ENCODE measurements around the gene PADI3. TPM values are rescaled to one million over a fixed set of nuclear protein-coding genes. Genes with fewer than 3 reads are reported as not detected.

PADI3 gene
- polyA plus RNA-seq, 3 donors, result 0.01 TPM; not detected in 2

- Mint-ChIP-seq H3K27ac (peak overlapping the region in 1 of 7 donors; percentile 38), H3K9me3 (no peaks in the 10 kb centered on the region), H3K36me3 (no peaks in the 10 kb centered on the region), H3K4me3 (no peak overlapping the region), H3K27me3 (ENCODE audit: low read depth in 3 of 3) (peaks cover 4 to 10% (median 4%) of the 10 kb centered on the region in 3 donors), H3K4me1 (peaks cover 21% of the 10 kb centered on the region)
- no peak overlapping the region for H3K9ac ChIP-seq (ENCODE audit: insufficient read depth, low read length, poor library complexity, severe bottlenecking)
- no peaks in the 10 kb centered on the region for H3K36me3 ChIP-seq (replicated peaks in 1 of 2; ENCODE audit: control insufficient read depth in 1 of 2, insufficient read depth in 2 of 2, low read length in 2 of 2)
- peaks cover 6 to 23% of the 10 kb centered on the region in 2 donors for H3K4me1 ChIP-seq (ENCODE audit: control insufficient read depth in 1 of 2, insufficient read depth in 2 of 2, low read length in 2 of 2)
- TF ChIP-seq CTCF (IDR thresholded peaks at IDR 0.05), result no peak
- no peak overlapping the region for H3K4me3 ChIP-seq (replicated peaks in 1 of 3; ENCODE audit: low read depth in 2 of 3, low read length in 3 of 3)
- WGBS (ENCODE audit: insufficient coverage), result 2% methylated on average over 6 of the region's 7 CpGs
- no peak overlapping the region for H3K4me2 ChIP-seq (replicated peaks; ENCODE audit: extremely low read depth, low read length, poor library complexity, severe bottlenecking)
- H3K27ac ChIP-seq (ENCODE audit: low read depth in 1 of 2, low read length in 2 of 2), result no peak overlapping the region
- no peaks in the 10 kb centered on the region for H3K27me3 ChIP-seq (ENCODE audit: control insufficient read depth in 2 of 2, insufficient read depth in 2 of 2, low read length in 2 of 2)
- DNase-seq, result peak; percentile 65 to 88 (median 73)
- H3K9me3 ChIP-seq (replicated peaks in 1 of 2; ENCODE audit: control insufficient read depth in 1 of 2, insufficient read depth in 1 of 2, low read length in 2 of 2), result no peaks in the 10 kb centered on the region
- no peaks in the 10 kb centered on the region for H3K79me2 ChIP-seq (ENCODE audit: insufficient read depth, low read length)
- H4K20me1 ChIP-seq (ENCODE audit: insufficient read depth, low read length), result no peaks in the 10 kb centered on the region
- no peak overlapping the region for H2AFZ ChIP-seq (ENCODE audit: insufficient read depth, low read depth, low read length, poor library complexity, severe bottlenecking)
- intact Hi-C loops (cut with micrococcal nuclease), result no loop called here
Measured at GRCh38 chr1:17250601-17251000, 1.7 kb downstream of the PADI3 start.

GRCh38 chr1:17251246-17251645 is 2.3 kb downstream of the PADI3 start:
- intact Hi-C loops (cut with micrococcal nuclease), result no loop called here
- H3K36me3 ChIP-seq (replicated peaks in 1 of 2; ENCODE audit: control insufficient read depth in 1 of 2, insufficient read depth in 2 of 2, low read length in 2 of 2), result no peaks in the 10 kb centered on the region
- Mint-ChIP-seq H3K27ac (no peak overlapping the region), H3K27me3 (ENCODE audit: low read depth in 3 of 3) (peaks cover 4 to 10% (median 4%) of the 10 kb centered on the region in 3 donors), H3K9me3 (no peaks in the 10 kb centered on the region), H3K4me3 (no peak overlapping the region), H3K36me3 (no peaks in the 10 kb centered on the region), H3K4me1 (peaks cover 25% of the 10 kb centered on the region)
- H4K20me1 ChIP-seq (ENCODE audit: insufficient read depth, low read length), result no peaks in the 10 kb centered on the region
- H3K9ac ChIP-seq (ENCODE audit: insufficient read depth, low read length, poor library complexity, severe bottlenecking), result no peak overlapping the region
- no peak overlapping the region for H3K27ac ChIP-seq (ENCODE audit: low read depth in 1 of 2, low read length in 2 of 2)
- no peaks in the 10 kb centered on the region for H3K9me3 ChIP-seq (replicated peaks in 1 of 2; ENCODE audit: control insufficient read depth in 1 of 2, insufficient read depth in 1 of 2, low read length in 2 of 2)
- no peaks in the 10 kb centered on the region for H3K79me2 ChIP-seq (ENCODE audit: insufficient read depth, low read length)
- no peak for TF ChIP-seq CTCF (IDR thresholded peaks at IDR 0.05)
- H3K4me1 ChIP-seq (ENCODE audit: control insufficient read depth in 1 of 2, insufficient read depth in 2 of 2, low read length in 2 of 2), result peaks cover 6 to 19% of the 10 kb centered on the region in 2 donors
- 90% methylated on average over 5 of the region's 5 CpGs for WGBS (ENCODE audit: insufficient coverage)
- no peak overlapping the region for H3K4me2 ChIP-seq (replicated peaks; ENCODE audit: extremely low read depth, low read length, poor library complexity, severe bottlenecking)
- no peak overlapping the region for H3K4me3 ChIP-seq (replicated peaks in 1 of 3; ENCODE audit: low read depth in 2 of 3, low read length in 3 of 3)
- H2AFZ ChIP-seq (ENCODE audit: insufficient read depth, low read depth, low read length, poor library complexity, severe bottlenecking), result peak overlapping the region; percentile 26
- DNase-seq, result no peak
- no peaks in the 10 kb centered on the region for H3K27me3 ChIP-seq (ENCODE audit: control insufficient read depth in 2 of 2, insufficient read depth in 2 of 2, low read length in 2 of 2)

Measured in CD14-positive monocyte (primary cell).